Fibroblast of pulmonary artery (primary cell): Measurements from ENCODE around the gene NKX6-2.
A peak's percentile ranks its signal among the peaks of the same experiment; 100 is the strongest.

Source experiments
- DNase-seq: peaks from one replicate; pipeline ENCODE4 v3.0.0-alpha.2; 2010; ENCODE audit warnings: low read depth
- H3K4me3 ChIP-seq: replicated peaks from 2 replicates; pipeline ENCODE4 v1.5.1; 2011; ENCODE audit warnings: low read depth, mild to moderate bottlenecking, control low read depth, low read length, moderate library complexity
- TF ChIP-seq, protein P1 (sequence below): IDR thresholded peaks from 2 replicates; pipeline ENCODE4 v1.5.1; 2011; ENCODE audit warnings: mild to moderate bottlenecking, control low read depth, low read length, inconsistent platforms; ENCODE audit errors: missing control alignments

NKX6-2 gene

DNA sequence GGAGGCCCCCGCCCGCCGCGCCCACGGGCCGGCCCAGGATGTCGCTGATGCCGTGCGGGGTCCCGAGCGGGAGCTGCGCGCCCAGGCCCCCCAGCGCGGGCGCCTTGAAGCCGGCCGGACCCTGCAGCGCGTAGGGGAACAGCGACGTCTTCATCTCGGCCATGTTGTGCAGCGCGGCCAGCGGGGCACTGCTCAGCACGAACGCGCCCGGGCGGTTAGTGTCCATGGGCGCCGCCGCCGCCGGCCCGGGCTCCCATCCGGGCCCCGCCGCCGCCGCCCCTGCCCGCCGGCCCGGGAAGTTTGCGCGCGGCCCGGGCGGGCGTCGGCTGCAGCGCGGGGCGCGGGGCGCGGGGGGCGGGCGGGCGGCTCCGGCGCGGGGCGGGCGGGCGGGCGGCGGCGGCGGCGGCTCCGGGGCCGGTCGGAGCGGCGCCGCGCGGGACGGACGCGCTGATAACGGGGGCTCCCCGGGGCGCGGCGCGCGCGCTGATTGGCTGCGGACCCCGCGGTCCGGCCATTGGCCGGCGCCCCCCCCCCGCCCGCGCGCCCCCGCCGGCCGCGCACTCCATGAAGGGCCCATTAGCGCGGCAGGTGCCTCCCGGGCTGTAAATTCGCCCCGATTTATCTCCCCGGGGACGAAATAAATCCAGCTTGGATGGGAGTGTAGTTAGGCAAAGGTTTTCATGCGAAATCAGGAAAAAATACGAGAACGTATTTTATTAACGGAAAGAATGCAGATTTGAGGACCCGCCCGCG, at the start of gene NKX6-2:
TSS of gene NKX6-2 (minus strand) at position 425 of the 753 bp plus-strand sequence. CDS start at position 226, 199 bp downstream.
- TF ChIP-seq, protein P1, sequence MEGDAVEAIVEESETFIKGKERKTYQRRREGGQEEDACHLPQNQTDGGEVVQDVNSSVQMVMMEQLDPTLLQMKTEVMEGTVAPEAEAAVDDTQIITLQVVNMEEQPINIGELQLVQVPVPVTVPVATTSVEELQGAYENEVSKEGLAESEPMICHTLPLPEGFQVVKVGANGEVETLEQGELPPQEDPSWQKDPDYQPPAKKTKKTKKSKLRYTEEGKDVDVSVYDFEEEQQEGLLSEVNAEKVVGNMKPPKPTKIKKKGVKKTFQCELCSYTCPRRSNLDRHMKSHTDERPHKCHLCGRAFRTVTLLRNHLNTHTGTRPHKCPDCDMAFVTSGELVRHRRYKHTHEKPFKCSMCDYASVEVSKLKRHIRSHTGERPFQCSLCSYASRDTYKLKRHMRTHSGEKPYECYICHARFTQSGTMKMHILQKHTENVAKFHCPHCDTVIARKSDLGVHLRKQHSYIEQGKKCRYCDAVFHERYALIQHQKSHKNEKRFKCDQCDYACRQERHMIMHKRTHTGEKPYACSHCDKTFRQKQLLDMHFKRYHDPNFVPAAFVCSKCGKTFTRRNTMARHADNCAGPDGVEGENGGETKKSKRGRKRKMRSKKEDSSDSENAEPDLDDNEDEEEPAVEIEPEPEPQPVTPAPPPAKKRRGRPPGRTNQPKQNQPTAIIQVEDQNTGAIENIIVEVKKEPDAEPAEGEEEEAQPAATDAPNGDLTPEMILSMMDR = no peak
- DNase-seq = peak; percentile 8
- H3K4me3 ChIP-seq = no peak within 1 kb of the TSS

DNA sequence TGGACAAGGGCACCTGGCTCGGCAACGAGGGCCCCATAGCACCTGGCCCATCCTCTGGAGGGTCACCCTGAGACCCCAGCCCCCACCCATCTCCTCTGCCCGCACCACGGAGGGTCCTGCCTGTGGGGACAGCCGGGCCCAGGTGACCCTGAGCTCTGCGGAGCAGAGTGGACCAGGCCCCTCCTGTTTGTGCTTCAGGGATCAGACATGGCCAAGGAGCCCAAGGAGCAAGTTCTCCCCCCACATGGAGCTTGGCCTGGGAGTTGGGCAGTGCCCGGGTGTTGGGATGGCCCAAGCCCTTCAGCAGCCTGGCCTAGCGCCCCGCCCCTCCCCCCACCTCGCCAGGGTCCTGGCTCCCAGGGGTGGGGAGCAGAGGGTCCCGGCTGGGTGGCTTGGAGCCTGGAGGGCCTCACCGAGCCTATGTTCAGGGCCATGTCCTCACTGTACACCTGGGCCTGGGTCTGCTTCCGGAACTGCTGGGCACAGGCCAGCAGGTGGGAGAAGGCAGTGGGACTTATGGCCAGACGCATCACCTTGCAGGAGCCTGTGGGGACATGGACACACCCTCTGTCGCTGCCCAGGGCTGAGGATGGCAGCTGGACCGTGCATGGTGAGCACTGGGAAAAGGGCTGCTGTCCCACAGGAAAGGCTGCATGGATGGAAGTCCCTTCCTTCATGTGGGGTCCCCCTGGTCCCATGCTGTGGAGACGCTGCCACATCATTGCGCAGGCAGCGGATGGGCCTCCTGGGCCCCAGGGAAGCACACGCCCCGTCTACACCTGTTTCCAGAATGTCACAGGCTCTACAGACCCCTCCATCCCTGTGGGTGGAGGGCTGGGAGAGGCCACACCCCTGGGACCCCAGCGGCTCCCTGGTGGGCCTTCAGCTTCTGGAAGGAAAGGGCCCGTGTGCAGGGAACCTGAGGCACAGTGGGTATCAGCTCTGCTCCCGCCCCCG, 49.2 kb upstream of the NKX6-2 start:
- H3K4me3 ChIP-seq = no peak overlapping the region
- no peak for DNase-seq
- TF ChIP-seq, protein P1 = no peak

DNA sequence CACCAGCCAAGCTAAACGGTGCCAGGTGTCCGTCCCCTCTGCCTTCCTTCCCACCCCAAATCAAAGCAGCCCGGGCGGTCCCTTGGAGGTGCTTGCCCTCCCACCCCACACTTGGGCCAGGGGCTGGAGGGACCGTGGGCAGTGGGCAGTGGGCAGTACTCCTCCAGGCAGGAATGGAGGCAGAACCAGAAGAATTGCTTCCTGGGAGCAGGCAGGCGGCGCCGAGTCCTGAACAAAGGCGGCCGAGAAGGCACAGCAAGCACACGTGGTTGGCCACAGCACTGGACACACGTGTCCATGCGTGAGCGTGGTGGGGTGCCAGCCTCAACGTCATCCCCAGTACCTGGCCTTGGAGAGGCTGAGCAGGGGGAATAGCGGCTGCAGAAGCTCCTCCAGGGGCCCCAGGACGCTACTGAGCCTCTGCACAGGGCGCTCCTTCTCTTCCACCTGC, 48.4 kb upstream of the NKX6-2 start:
- DNase-seq = no peak
- TF ChIP-seq, protein P1 = no peak

DNA sequence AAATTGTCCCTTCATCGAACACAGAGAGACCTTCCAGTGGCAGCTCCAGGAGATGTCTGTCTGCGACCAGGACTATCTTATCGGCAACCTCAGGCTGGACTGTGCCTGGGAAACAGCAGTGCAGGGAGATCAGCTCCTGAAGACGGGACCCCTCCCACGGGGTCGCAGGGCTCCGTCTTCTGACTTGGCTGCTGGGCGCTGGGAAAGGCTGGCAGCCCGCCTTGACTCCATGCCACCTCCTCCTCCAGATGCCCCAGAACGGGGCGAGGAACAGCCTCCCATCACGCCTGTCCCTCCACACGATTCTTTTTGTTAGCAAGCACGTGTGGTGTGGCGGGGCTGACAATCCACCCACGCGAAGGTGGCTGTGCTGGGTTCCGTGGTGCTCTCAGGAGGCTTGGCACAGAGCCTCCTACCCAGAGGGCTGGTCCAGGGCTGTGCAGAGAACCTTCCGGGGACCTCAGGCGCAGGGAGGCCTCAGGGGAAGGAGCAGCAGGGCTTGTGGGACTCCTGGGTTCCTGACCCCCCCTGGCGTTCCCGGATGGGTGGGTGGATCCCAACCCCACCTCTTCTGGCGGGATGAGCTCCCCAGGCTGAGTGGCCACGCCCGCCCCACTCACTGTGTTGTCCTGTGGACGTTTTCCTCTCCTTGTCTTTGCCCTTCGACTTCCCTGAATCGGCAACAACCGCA, 47.6 kb upstream of the NKX6-2 start:
- DNase-seq = no peak
- no peak overlapping the region for H3K4me3 ChIP-seq
- TF ChIP-seq, protein P1 = no peak

More for the DNA sequence above, 48.4 kb upstream of the NKX6-2 start:
- no peak overlapping the region for H3K4me3 ChIP-seq

DNA sequence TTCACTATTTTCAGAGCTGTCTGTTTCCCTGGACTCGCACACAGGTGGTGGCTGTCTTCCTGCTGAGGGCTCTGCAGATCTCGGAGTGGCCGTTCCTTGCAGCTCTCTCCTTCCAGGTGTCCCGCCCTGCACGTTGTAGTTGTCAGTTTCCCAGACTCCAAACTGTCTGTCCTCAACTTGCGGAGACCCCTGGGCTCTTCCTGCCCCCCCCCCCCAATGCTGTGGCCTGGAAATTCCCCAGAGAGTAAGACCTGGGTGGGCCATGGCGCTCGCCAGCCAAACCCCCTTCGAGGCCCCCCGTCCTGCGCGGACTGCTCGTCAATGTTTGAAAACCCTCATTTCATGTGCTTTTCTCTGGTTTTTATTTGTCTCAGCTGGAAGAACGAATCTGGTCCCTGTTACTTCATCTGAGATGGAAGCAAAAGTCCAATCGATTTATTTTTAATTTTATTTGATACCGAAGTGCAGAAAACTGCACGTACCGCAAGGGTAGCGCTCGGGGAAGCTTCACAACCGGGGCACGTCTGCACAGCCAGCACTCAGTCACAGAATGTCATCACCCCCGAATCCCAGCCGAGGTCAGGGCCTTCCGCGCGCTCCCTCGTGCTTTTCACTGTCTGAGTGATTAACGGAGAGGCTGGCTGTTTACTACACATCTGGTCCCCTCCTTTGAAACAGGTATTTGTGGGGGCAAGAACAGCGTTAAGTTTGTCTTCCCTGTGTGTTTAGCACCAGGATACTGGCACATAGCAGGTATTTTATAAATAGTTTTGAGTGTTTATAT, 46.4 kb upstream of the NKX6-2 start:
- DNase-seq = no peak
- H3K4me3 ChIP-seq = no peak overlapping the region
- TF ChIP-seq, protein P1 = no peak

DNA sequence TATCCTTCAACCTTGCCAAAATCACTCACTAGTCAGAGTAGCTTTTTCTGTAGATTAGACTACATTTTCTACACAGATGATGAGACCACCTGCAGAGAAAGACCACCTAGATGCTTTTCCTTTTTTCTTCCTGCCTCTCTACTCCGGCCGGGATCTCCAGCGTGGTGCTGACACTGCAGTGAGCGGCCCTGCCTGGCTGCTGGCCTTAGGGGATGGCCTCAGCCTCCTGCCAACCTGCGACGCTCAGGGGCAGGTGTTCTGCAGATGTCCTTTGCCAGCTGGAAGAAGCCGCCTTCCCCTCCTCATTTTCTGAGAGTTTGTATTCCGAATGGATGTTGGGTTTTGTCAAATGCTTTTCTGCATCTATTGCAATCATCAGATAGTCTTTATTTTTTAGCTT, 43.5 kb upstream of the NKX6-2 start:
- H3K4me3 ChIP-seq = no peak overlapping the region
- DNase-seq = no peak
- TF ChIP-seq, protein P1 = no peak
